ENCODE data around the gene OR5AC2.

DNA sequence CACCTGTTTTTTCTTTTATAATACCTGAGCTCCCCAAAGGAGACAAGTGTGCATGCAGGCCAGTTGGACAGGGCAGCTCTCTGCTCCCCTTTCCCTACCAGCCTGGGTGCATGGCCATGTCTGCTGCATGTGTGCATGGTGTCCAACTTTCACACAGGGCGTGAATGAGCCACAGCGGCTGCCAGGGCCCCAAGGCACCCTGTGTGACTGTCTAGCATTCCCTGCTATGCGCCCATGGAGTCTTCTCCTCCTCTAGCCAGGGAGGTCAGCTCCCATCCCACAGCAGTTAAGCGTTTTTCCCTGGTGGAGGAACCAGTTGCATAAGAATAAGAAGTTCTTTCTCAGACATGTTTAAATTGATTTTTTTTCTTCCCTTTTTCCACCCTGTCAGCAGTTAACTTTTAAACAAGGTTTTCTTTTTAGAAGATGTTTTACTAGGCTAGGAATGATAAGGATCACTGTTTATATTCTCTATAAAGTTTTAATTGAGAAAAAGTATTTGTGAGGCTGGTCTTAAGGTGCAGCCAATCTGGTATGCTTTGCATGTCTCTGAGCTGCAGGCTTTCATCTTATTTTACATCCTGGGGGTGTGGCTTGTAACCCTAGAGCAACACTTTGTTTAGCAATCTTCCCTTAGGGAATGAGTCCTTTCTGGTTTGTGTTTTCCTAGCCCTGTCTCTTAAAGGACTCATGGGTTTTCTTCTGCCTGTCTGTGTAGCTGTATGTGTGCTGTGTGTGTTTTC lies 23.0 kb downstream of the OR5AC2 start:
- TF ChIP-seq, protein P1, sequence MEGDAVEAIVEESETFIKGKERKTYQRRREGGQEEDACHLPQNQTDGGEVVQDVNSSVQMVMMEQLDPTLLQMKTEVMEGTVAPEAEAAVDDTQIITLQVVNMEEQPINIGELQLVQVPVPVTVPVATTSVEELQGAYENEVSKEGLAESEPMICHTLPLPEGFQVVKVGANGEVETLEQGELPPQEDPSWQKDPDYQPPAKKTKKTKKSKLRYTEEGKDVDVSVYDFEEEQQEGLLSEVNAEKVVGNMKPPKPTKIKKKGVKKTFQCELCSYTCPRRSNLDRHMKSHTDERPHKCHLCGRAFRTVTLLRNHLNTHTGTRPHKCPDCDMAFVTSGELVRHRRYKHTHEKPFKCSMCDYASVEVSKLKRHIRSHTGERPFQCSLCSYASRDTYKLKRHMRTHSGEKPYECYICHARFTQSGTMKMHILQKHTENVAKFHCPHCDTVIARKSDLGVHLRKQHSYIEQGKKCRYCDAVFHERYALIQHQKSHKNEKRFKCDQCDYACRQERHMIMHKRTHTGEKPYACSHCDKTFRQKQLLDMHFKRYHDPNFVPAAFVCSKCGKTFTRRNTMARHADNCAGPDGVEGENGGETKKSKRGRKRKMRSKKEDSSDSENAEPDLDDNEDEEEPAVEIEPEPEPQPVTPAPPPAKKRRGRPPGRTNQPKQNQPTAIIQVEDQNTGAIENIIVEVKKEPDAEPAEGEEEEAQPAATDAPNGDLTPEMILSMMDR (IDR thresholded peaks at IDR 0.05): no peak
- no peak for TF ChIP-seq POLR2A (IDR thresholded peaks at IDR 0.05)

Measured in gastroesophageal sphincter (tissue), 3 donors.